ENCODE data around the gene ST6GALNAC6. TPM values are rescaled to one million over a fixed set of nuclear protein-coding genes. Genes with fewer than 3 reads are reported as not detected.

Gene ST6GALNAC6
- total and polyA plus RNA-seq, 4 donors = 28.3 to 59.8 (median 48.6) TPM

DNA sequence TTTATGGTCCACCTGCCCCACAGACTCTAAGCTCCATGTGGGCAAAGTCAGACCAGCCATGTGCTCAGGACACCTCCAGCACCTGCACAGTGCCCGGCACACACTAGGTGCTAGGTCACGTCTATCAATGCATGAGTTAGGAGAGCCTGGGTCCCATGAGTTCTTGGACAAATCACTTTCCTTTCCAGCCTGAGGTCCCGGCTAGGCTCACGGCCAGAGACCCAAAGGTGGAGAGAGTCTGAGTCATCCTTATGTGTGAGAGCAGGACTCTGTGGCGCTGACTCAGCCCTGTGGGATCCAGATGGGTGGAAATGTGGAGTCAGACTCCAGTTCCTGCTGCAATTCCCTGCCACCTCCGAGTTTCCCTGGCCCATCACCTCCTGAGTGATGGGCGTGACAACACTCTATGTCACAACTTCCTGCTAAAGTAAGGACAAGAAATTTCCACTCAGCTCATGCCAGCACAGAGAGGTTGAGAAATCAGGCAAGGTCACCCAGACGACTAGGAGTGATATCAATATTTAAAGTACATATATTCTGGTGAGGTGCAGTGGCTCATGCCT is 19.9 kb upstream of the ST6GALNAC6 start:
- H3K4me3 ChIP-seq = no peak overlapping the region
- peaks cover 0 to 3% (median 0%) of the 10 kb centered on the region in 4 donors for H3K36me3 ChIP-seq (ENCODE audit: control insufficient read depth in 4 of 4, insufficient read depth in 4 of 4, low read length in 4 of 4)
- no peak for DNase-seq
- 23 to 27% methylated on average over 8 of the region's 8 CpGs for WGBS, 2 donors
- H3K4me1 ChIP-seq (ENCODE audit: control insufficient read depth in 5 of 5, insufficient read depth in 5 of 5, low read length in 5 of 5) = peaks cover 2 to 13% (median 10%) of the 10 kb centered on the region in 5 donors
- H3K9me3 ChIP-seq (ENCODE audit: control insufficient read depth in 4 of 4, insufficient read depth in 3 of 4, low read length in 3 of 4) = no peaks in the 10 kb centered on the region
- ATAC-seq (ENCODE audit: insufficient read depth, low FRiP score) = peak; percentile 56
- no peak overlapping the region for H3K9ac ChIP-seq (ENCODE audit: insufficient read depth in 1 of 2, low read length in 2 of 2)
- H3K27me3 ChIP-seq (ENCODE audit: control insufficient read depth in 3 of 3, insufficient read depth in 3 of 3, low read length in 2 of 3) = no peaks in the 10 kb centered on the region
- TF ChIP-seq, protein P1, sequence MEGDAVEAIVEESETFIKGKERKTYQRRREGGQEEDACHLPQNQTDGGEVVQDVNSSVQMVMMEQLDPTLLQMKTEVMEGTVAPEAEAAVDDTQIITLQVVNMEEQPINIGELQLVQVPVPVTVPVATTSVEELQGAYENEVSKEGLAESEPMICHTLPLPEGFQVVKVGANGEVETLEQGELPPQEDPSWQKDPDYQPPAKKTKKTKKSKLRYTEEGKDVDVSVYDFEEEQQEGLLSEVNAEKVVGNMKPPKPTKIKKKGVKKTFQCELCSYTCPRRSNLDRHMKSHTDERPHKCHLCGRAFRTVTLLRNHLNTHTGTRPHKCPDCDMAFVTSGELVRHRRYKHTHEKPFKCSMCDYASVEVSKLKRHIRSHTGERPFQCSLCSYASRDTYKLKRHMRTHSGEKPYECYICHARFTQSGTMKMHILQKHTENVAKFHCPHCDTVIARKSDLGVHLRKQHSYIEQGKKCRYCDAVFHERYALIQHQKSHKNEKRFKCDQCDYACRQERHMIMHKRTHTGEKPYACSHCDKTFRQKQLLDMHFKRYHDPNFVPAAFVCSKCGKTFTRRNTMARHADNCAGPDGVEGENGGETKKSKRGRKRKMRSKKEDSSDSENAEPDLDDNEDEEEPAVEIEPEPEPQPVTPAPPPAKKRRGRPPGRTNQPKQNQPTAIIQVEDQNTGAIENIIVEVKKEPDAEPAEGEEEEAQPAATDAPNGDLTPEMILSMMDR (IDR thresholded peaks at IDR 0.05; ENCODE audit: control extremely low read depth, extremely low read depth) = no peak
- H3K27ac ChIP-seq (ENCODE audit: low read depth in 1 of 2, low read length in 1 of 2) = peak overlapping the region in 1 of 2 donors; percentile 54

DNA sequence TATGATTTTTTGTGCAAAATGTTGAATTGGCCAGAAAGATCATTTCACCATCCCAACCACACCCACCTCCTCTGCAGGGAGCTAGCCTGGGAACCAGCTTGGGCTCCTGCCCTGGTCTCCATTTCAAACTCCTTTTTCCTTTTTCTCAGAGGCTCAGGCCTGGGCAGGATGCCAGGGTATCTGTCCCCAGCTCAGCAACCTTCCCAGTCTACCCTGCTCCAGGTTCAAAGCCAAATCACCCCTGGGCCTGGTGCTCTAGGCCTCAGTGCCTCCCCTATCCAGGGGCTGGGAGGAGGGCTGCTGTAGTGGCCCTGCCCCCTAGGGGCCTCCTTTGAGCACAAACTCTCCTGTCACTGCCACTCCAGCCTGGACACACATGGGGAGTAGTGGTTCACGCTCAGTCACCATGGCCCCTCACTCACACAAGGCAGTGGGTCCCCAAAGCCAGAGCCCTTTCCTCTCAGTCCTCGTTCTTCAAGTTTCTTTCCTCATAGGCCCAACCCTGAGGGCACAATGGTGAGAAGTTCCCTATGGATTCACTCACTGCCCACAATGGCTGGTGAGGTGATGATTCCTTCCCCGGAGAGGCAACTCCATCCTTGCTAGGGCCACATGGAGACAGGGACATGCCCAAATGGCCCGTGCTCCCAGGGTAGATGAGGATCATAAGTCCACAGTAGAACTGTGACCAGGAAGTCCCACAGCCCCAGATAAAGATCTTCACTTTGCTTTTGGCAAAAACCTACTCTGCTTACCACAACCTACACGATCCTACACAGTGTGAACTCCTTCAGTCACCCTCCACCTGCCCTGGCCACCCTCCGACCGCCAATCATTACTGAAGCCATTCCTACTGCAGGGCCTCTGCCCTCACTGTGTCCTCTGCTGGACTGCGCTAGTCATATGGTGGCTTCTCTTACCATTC is 19.0 kb upstream of the ST6GALNAC6 start:
- peaks cover 0 to 4% (median 0%) of the 10 kb centered on the region in 4 donors for H3K36me3 ChIP-seq (ENCODE audit: control insufficient read depth in 4 of 4, insufficient read depth in 4 of 4, low read length in 4 of 4)
- H3K9me3 ChIP-seq (ENCODE audit: control insufficient read depth in 4 of 4, insufficient read depth in 3 of 4, low read length in 3 of 4) = no peaks in the 10 kb centered on the region
- H3K27ac ChIP-seq (ENCODE audit: low read depth in 1 of 2, low read length in 1 of 2) = peak overlapping the region in 1 of 2 donors; percentile 54
- H3K27me3 ChIP-seq (ENCODE audit: control insufficient read depth in 3 of 3, insufficient read depth in 3 of 3, low read length in 2 of 3) = no peaks in the 10 kb centered on the region
- ATAC-seq (ENCODE audit: insufficient read depth, low FRiP score) (no peak), DNase-seq (peak in 1 of 3 donors; percentile 27)
- H3K4me1 ChIP-seq (ENCODE audit: control insufficient read depth in 5 of 5, insufficient read depth in 5 of 5, low read length in 5 of 5) = peaks cover 2 to 13% (median 10%) of the 10 kb centered on the region in 5 donors
- H3K9ac ChIP-seq (ENCODE audit: insufficient read depth in 1 of 2, low read length in 2 of 2) = no peak overlapping the region
- 80 to 84% methylated on average over 8 of the region's 8 CpGs for WGBS, 2 donors
- no peak overlapping the region for H3K4me3 ChIP-seq
- TF ChIP-seq, protein P1 (IDR thresholded peaks at IDR 0.05; ENCODE audit: control extremely low read depth, extremely low read depth) = no peak

DNA sequence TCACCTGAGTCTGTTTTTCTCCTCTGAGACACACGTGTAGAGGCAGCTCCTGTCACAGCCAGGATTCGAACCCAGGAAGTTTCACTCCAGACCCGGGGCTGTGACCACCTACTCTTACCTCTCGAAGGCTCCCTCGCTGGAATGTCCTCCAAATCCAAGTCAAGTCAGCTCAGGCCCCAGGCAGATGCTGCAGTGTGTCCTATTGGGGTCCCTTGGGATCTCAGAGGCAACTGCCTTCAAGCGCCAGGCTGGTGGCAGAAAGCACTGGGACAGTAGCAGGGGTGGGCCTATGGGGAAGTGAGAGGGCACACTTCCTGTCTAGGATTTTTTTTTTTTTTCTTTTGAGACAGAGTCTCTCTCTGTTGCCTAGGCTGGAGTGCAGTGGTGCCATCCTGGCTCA is 18.2 kb upstream of the ST6GALNAC6 start:
- Histone ChIP-seq H3K9ac (ENCODE audit: insufficient read depth in 1 of 2, low read length in 2 of 2) (peak overlapping the region in 1 of 2 donors; percentile 11), H3K4me3 (no peak overlapping the region), H3K36me3 (ENCODE audit: control insufficient read depth in 4 of 4, insufficient read depth in 4 of 4, low read length in 4 of 4) (peaks cover 0 to 6% (median 0%) of the 10 kb centered on the region in 4 donors), H3K27ac (ENCODE audit: low read depth in 1 of 2, low read length in 1 of 2) (peak overlapping the region in 1 of 2 donors; percentile 21), H3K4me1 (ENCODE audit: control insufficient read depth in 5 of 5, insufficient read depth in 5 of 5, low read length in 5 of 5) (peaks cover 2 to 13% (median 10%) of the 10 kb centered on the region in 5 donors), H3K9me3 (ENCODE audit: control insufficient read depth in 4 of 4, insufficient read depth in 3 of 4, low read length in 3 of 4) (no peaks in the 10 kb centered on the region), H3K27me3 (ENCODE audit: control insufficient read depth in 3 of 3, insufficient read depth in 3 of 3, low read length in 2 of 3) (no peaks in the 10 kb centered on the region)
- no peak for DNase-seq
- 59 to 60% methylated on average over 6 of the region's 6 CpGs for WGBS, 2 donors
- no peak for ATAC-seq (ENCODE audit: insufficient read depth, low FRiP score)
- TF ChIP-seq, protein P1 (IDR thresholded peaks at IDR 0.05; ENCODE audit: control extremely low read depth, extremely low read depth) = no peak
